Midbrain (tissue), 1 donor: ENCODE measurements around the gene VSIG8.
A peak's percentile ranks its signal among the peaks of the same experiment; 100 is the strongest.

Experiments used
- DNase-seq: peaks from one replicate; lab custom pipeline; 2025; lab: John Stamatoyannopoulos, UW

Gene VSIG8

DNA sequence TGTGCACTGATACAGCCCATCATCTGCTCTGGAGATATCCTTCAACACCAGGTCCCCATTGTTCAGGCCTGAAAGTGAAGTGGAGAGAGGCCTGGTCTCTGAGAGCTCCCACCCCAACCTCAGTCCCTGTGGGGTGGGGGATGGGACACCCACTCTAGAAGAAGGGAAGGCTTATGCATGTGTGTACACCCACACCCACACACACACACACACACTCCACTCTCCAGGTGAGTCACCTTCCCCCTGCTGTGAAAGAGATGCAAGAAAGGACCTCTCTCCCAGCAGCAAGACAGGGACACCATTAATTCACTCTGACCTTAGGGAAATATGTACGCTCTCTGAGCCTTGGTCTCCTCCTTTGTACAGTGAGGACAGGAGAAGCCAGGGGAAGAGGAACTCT is 5.9 kb downstream of the VSIG8 start:
- no peak for DNase-seq

DNA sequence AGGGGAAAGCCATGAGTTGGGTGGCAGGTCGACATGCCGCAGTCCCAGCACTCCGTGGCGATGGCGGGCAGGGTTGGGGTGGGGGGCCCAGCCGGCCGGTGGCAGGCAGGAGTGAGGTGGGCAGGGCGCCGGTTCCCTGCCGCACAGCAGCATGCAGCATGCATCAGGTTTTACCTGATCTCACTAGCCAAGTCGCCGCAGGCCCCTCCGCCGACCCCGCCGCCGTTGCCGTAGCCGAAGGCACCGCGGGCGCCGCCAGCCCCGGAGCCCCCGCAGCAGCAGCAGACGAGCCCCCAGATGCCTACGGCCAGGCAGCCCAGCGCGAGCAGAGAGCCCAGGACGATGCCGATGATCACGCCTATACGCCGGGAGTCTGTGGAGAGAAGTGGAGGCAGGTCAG is 6.7 kb downstream of the VSIG8 start:
- no peak for DNase-seq

DNA sequence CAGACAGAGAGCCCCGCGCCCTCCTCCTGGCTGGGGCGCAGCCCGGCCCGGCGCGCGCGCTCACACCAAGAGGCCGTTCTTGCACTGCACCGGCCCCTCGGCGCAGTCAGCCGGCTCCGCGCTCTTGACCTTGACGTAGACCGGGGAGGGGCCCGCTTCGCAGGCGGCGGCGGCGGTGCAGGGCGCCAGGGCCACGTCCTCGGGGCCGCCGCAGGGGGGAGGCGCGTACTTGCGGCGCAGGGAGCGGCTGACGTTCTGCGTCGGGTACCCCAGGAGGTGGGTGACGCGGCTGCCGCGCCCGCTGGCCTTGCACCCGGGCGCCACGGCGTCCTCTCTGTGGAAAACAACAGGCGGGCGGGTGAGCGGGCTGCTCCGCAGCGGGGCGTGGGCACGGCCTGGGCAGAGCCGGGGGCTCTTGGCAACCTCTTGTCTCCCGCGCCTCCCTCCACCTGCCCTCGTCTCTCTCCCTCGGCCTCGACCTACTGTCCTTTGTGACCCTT is 7.7 kb downstream of the VSIG8 start:
- peak; percentile 77 for DNase-seq

DNA sequence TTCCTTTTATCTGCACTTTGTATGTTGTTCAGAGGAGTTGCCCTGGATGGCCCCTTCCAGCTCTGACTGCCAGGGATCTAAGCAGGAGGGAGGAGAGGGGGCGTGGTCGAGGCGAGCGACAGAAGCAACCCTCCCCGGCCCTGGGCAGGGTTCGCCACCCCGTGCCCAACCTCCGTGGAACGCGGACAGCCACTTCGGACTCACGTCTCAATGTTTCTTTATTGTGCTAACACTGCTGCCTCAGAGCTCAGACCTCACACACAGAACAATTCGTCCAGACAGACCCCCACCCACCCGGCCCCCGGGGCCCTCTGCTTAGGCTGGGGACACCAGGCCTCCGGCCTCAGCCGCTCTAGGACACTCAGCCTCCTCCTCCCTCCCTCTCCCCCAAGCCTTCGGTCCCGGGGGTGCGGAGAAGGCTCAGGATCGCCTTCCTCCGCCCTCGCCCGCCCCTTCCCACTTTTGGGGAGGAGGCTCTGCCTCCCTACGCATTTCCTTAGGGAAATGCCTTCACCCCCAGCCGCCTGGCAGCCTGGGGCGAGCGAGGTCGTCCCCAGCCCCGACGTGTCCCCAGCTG is 8.3 kb downstream of the VSIG8 start:
- peak; percentile 73 for DNase-seq

DNA sequence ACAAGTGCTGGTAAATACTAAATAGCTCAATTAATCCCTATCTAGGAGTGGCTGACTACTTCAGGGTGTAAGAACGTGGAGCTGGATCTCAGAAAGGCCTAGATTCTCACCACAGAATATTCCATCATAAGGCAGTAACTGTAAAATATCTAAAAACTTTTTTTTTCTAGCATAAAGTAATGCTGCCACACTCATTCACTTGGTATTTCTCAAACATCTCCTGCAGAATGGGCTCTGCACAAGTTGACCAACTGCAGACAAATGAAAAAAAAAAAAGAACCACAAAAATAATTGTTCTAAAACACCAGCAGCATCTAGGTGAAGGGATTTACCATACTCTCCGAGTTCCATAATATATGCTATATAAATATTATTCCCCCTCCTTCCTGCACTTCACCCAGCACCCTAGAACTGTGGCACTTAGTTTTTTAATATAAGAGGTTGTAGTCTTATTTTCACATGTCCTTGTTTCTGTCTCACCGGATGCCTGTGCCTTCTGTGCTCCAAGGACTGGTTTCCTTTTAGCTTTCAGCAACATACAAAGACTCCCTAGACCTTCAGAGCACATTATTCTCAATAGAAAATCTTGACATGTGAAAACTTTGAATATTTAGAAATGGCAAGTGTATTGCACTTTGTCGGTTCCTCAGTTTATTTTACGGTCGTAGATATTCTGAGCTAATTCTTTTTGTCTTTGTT is 8.9 kb downstream of the VSIG8 start:
- no peak for DNase-seq

DNA sequence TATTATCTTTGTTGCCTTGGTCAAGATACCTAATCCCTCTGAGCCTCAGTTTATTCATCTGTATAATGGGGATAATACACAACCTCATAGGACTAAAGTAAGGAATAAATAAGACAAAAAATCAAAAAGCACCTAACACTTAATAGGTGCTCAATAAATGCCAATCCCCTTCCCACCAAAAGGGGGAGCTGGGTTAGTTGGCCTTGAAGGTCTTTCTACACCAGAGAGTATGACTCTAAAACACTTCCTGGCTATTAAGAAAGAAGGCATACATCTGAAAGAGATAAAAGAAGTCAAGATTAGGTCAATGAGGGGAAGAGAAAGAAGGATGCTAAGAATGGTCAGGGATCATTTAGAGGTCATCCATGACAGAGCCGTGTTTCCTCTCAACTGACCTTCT is 11.1 kb downstream of the VSIG8 start:
- DNase-seq: no peak

DNA sequence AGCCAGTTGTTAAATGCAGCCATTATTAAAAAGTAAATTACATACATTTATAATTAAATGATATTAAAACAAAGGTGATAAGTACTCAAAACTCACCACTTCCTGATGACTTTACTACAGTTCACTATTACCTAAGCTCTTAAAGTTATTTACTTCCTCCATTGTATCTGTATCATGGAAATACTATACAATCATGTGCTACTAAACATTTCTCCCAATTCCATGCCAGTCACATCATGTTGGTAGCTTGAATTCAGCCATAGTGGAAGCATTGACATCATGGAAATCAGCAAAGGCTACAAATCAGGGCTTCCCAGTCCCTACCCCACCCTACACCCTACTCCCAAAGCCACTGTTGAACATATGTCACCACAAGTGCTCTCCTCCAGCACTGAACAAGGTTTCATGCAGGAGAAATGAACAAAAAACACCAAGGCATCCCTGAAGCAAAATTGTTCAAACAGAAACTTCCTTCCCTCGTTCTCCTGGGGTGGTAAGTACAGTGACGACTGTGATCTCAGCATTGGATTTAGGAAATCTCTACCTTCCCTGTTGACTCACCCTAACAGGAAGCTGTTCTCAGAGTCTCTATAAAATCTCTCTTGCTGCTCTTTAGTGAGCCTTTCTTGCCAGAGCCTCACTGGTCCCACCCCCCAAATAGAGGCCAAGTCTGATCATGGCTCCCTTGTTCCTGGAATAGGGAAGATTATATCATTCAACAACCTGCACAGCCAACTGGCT is 12.7 kb downstream of the VSIG8 start:
- no peak for DNase-seq

DNA sequence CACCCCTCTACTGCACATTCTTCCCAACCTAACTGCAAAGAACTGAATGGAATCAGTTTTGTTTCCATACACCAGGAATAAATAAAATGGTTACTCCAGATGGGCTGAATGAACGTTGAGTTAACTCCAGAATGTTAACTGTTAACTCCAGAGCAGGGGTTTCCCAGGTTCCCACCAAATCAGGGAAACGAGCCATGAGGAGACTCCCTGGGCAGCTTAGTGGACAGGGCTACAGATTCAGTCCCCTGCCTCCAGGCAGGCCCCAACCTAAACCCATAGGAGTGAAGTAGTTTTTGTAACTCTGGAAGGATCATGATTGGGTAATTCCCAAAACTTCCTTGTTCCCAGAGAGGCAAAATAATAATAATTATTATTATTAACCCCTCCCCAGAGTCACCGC is 14.1 kb downstream of the VSIG8 start:
- no peak for DNase-seq

DNA sequence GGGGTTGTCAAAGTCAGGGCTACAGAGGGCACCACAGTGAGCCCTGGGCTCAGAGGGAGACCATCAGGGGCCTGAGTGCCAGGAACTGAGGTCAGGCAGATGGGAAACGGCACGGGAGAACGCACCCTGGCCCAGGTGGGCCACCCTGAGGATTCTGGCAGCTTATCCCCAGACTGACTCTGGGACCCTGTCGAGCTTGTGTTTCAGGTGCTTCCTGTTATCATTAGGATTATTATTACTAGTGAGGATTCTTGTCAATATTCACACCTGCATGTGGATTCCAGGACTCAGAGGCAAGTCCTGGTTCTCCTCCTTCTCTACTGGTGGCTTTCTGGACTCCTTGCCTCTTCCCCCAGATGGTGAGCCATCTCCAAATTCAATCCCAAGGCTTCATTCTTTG is 15.2 kb downstream of the VSIG8 start:
- no peak for DNase-seq

DNA sequence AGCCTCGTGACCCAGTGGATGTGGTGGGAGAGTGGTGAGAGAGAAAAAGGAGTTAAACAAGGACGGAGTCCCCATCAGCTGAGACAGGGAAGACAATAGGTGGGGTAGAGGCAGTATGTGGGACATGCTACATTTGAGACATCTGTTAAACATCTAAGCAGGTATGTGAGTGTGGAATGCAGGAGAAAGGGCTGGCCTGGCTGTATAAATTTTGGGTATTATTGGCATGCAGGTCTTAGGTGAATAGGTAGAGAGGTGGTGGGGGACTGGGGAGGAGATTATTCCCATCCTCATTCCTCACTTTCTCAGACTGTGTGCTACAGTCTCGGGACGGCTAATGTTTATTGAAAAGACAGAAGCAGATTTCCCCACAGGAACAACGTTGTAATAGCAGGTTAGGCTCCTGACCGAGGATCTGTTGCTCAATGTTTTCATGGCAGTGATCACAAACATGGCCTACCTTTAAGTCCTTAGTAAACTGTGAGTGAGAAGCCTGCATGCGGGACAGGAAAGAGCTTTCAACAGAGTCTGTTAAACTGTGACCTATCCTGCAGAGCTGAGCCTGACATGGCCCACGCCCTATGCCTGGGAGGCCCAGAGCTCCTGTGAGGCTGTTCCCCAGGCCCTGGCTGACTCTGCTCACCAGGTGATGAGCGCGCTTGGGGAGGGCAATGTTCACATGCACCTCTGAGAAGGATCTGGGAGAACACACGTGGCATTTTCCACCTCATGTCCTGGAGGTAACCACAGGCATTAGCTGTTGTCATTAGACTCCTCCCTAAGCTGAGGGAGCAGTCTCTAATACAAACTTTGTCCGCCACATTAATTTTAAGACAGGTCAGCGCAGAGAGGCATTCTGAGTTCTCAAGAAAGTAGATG is 16.5 kb downstream of the VSIG8 start:
- no peak for DNase-seq

DNA sequence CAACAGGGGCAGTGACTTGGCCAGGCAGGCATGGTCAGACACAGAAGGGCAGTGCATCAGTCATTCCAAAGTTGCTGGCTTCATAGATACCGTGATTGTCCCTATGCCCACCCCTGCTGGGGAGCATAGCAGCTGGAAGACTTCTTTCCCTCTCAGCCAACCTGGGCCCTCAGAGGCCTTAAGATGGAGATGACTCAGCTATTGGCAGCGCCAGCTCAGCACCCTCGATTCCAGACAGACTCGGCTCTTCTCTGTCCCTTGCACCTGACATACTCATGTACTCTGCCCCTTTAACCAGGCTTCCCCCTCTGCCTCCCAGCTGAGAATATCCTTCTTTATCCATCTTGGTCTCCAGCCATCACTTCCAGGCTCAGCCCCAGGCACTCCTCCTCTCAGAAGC is 19.0 kb downstream of the VSIG8 start:
- DNase-seq: no peak

DNA sequence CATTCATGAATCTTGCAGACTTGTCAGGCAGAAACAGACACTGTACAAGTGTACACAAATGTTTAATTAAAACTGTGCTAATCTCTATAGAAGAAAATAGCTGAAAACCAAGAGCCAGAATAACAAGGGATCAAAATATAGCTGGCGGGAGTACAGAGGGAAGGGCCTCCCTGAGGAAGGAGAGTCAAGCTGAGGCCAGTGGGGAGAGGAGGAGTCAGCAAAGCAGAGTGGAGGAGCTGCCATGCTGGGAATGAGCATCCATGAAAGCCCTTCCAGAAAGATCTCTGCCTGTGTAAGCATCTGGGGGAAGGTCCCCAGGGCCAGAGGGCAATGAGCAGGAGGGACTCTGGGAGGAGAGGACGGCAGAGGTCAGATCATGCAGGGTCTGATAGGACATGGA is 20.7 kb downstream of the VSIG8 start:
- no peak for DNase-seq

DNA sequence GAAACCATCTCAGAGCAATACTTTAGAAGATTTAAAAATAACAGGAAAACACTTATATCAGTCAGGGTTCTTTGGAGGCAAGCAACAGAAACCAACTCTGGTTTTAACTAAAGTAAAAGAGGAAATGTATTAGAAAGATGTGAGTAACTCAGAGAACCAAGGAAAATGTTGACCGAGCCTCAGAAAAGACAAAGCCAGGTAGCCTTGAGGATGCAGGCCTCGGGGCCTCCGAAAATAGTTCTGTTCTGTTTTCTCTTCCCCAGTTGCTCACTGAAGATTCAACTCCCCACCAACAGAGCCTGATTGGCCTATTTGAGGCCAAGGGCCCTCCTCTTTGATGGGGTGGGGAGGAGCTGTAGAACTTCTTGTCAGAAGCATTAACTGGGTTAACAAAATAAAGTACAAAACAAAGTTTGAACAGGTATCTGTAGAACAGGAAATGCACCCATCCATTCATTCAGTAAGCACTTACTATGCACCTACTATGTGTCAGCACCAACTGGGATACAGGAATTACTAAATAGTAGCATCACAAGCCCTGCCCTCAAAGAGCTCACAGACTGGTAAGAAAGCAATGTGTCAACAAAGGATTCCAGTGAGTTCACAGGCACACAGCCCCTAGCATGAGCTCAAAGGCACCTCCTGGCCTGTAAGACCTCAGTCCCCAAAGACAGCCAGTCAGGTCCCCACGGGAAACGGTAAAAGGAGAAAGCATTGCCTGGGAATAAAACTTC is 23.2 kb downstream of the VSIG8 start:
- no peak for DNase-seq

DNA sequence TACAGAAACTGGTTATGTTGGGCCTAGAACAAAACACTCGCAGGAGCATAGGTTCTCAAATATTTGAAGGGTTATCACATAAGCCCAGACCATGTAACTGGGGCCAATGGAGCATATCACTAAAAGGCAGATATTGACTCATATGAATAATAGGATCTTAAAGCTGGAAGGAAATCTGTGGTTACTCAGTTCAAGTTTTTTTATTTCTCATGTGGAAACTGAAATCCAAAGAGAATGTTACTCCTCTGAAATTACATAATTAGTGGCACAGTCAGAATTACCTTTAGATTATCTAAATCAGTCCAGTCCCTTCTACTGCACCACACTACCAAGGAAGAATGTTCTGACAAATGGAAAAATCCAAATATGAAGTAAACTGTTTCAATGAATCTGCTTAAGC is 23.7 kb downstream of the VSIG8 start:
- DNase-seq: no peak

DNA sequence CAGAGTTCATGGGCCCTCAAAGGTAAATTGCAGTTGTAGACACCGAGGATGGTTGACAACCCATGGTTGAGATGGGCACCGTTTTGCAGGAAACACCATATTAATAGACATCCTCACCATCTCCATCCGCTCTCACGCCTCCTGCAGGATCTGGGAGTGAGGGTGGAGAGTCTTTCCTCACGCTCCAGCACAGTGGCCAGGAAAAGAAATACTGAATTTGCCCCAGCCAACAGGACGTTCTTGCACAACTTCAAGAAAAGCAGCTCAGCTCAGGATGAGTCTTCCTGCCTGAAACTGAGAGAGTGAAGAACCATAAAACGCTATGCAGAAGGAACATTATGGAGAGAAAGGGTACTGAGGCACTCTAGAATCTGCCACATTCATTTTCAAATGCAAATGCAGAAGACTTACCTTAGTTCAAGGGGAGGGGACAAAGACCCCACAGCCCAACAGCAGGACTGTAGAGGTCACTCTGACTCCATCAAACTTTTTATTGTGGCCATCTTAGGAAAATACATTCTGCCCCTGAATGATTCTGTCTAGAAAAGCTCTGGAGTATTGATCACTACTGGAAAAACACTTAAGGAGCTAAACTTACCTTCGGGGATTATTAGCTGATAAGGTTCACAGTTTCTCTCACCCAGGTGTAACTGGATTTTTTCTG is 26.5 kb downstream of the VSIG8 start:
- DNase-seq: no peak

DNA sequence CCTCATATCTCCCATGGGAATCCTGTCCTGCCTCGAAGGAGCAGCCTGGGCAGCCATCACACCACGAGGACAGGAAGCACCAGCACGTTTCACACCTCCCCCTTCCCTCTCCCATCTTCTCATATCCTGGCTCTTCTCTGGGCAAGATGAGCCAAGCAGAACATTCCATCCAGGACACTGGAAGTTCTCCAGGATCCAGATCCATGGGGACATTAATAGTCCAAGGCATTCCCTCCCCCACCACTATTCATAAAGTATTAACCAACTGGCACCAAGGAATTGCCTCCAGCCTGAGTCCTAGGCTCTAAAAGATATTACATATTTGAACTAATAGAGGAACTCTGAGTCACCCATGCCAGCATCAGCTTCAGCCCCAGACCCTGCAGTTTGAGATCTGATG is 27.1 kb downstream of the VSIG8 start:
- DNase-seq: no peak

DNA sequence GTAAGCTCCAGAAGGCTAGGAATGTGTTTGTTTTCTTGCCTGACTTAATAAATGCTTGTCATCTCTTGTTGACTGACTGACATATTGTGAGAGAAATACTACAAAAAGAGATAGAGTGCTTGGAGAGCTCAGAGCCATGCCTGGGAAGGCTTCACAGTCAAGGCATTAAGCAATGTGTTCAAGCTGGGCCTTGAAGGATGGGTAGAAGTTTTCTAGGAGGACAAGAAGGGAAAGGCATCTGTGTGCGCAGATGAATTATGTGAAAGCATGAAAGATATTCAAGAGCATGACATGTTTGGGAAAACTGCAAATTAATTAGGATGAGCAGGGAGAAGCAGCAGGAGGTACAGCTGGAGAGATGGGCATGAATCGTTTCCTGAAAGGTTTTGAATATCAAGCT is 30.1 kb downstream of the VSIG8 start:
- DNase-seq: no peak

DNA sequence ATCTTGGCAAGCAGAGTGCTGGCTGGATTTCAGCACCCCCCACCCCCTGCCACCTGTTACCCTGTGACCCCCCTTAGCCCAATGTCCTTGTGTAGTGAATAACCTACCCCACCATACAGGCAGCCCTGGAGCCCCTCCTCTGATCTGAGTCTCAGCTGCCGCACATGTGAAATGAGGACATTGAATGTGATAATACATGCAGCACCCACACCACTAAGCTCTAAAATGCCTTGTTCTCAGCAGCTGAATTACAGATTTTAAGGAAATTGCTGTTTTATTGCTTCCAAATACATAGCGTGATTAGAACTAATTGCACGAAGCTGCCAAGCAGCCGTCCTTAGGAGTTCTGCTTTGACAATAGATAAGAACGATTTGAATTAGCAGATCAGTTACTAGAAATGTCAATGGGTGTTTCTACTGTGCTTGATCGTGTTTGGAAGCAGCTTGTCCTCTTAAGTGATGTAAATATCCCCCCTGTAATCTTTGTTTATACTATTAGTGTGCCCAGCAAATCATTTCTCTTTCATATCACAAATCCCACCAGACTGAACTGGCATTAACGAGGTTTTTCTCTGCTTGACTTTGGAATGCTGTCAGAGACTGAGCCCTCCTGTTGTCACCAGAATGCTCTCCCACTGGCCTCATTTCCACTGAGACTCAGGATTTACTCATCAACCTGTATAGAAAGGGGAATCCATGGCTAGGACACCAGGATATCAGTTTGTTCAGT is 30.9 kb downstream of the VSIG8 start:
- DNase-seq: no peak

DNA sequence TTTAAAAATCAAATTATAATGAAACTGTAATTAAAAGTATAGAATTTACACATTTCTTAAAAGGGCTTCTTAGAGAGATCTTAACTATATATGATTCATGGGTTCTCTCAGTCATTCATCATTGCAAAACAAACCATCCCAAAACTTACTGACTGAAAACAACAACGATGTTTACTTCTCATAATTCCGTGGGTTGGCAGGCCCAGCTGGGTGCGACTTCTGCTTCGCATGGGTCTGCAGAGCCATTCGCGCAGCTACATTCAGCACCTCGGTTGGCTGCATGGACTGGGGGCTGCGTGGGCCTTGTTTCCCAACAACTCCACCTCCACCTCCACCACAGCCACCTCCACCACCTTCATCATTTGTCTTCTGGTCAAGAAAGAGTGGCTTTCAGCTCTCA is 31.7 kb downstream of the VSIG8 start:
- no peak for DNase-seq

DNA sequence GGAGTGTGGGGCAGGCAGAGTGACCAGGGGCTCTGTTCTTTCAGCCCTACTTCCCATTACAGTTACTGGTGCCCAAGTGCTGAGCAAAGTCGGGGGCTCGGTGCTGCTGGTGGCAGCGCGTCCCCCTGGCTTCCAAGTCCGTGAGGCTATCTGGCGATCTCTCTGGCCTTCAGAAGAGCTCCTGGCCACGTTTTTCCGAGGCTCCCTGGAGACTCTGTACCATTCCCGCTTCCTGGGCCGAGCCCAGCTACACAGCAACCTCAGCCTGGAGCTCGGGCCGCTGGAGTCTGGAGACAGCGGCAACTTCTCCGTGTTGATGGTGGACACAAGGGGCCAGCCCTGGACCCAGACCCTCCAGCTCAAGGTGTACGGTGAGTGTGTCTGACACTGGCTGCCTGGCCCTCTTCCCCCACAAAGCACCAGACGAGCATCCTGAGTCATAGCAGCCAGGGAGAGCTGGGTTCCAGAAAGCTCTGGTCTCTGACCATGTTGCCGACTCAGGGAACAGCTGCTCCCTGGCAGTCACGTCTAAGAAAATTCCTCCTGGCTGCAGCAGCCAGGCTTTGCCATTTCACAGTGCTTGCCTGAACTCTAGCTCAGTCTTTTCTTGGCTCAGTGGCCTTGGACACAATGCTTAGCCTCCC is 32.5 kb downstream of the VSIG8 start:
- no peak for DNase-seq
